ENCODE results near the gene CDH15. TPM values are rescaled to one million over a fixed set of nuclear protein-coding genes. Genes with fewer than 3 reads are reported as not detected.

The CDH15 gene
- polyA plus RNA-seq, 1 experiment = 0.07 TPM

DNA sequence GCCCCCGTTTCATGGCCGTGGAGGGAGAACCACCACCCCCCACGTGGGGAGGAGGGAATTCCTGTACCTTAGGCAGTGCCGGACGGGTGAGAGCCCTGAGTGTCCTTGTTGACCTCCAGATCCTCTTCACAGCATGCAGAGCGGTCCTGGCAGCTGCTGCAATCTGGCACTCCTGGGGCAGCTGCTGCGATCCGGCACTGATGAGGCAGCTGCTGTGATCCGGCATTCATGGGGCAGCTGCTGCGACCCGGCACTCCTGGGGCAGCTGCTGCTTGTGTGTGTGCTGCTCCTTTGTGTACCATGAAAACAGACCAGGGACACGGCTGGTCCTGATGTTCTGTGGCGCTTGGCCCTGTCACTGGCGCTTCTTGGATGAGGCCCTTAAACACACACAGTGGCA is 58.7 kb downstream of the CDH15 start:
- H3K27me3 ChIP-seq (ENCODE audit: control insufficient read depth, insufficient read depth, low read length) = no peaks in the 10 kb centered on the region
- POLR2A ChIA-PET = no interaction called here

GRCh38 chr16:89232107-89232506 is 60.6 kb downstream of the CDH15 start:
- H3K36me3 ChIP-seq (ENCODE audit: control insufficient read depth, insufficient read depth, low read length) = peaks cover 27% of the 10 kb centered on the region
- DNase-seq (ENCODE audit: low read depth) = no peak
- no peaks in the 10 kb centered on the region for H3K27me3 ChIP-seq (ENCODE audit: control insufficient read depth, insufficient read depth, low read length)
- ChIA-PET POLR2A (no interaction called here), CTCF (no interaction called here)
- no peak for TF ChIP-seq CTCF (IDR thresholded peaks at IDR 0.05; ENCODE audit: insufficient read depth, low read depth, low read length)
- no peak overlapping the region for H3K4me3 ChIP-seq (ENCODE audit: low read depth, low read length)

More for the DNA sequence above, 58.7 kb downstream of the CDH15 start:
- no peak for TF ChIP-seq CTCF (IDR thresholded peaks at IDR 0.05; ENCODE audit: insufficient read depth, low read depth, low read length)
- CTCF ChIA-PET = interaction anchor here (0.7 to 1.1 kb wide), 2 partner anchors 9 to 10 kb away, joined by 3 read pairs; no protein-coding TSS in a partner anchor
- no peak overlapping the region for H3K4me3 ChIP-seq (ENCODE audit: low read depth, low read length)
- DNase-seq (ENCODE audit: low read depth) = no peak
- peaks cover 37% of the 10 kb centered on the region for H3K36me3 ChIP-seq (ENCODE audit: control insufficient read depth, insufficient read depth, low read length)

DNA sequence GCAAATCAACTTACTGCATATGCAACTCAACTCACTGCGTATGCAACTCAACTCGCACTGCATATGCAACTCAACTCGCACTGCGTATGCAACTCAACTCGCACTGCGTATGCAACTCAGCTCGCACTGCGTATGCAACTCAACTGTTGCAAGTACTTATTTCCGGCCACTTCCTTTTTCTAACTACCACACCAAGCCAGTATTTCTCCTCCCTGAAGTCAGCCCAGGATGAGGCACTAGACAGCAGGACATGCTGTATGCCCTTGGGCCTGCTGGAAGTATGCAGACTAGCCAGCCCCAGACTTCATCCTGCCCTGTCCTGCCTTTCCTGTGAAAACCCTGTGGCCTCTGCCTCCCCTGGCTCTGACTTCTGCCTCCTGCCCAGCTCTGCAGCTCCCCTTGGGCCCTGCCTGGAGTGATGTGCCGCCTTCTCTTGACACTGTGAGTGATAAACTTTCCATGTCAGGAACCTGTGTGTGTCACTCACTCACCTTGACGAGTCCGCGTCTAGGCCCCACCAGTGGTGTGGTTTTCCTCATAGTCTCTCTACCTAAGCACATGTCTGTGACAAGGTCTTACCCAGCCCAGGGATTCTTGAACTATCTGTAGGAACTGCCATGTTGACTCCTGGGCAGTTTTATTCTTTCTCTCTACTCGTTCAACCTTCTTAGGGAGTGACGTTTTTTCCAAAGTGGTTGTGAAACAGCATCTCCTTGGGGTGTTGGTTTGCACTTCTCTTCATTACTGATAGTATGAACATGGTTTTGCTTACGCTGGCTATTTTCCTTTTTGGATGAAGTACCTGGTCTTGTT is 62.3 kb downstream of the CDH15 start:
- no peak overlapping the region for H3K4me3 ChIP-seq (ENCODE audit: low read depth, low read length)
- H3K27me3 ChIP-seq (ENCODE audit: control insufficient read depth, insufficient read depth, low read length) = no peaks in the 10 kb centered on the region
- H3K36me3 ChIP-seq (ENCODE audit: control insufficient read depth, insufficient read depth, low read length) = peaks cover 17% of the 10 kb centered on the region
- DNase-seq (ENCODE audit: low read depth) = no peak
- no peak for TF ChIP-seq CTCF (IDR thresholded peaks at IDR 0.05; ENCODE audit: insufficient read depth, low read depth, low read length)
- CTCF ChIA-PET = no interaction called here
- POLR2A ChIA-PET = no interaction called here

GRCh38 chr16:89237733-89238132 is 66.2 kb downstream of the CDH15 start:
- ChIA-PET POLR2A (no interaction called here), CTCF (interaction anchor here (0.7 to 0.9 kb wide), 3 partner anchors 22 to 635 kb away, joined by 3 to 4 read pairs (median 3); partner anchors contain the start of gene TCF25)
- TF ChIP-seq CTCF (IDR thresholded peaks at IDR 0.05; ENCODE audit: insufficient read depth, low read depth, low read length) = no peak
- DNase-seq (ENCODE audit: low read depth) = no peak
- Histone ChIP-seq H3K27me3 (ENCODE audit: control insufficient read depth, insufficient read depth, low read length) (no peaks in the 10 kb centered on the region), H3K4me3 (ENCODE audit: low read depth, low read length) (no peak overlapping the region), H3K36me3 (ENCODE audit: control insufficient read depth, insufficient read depth, low read length) (peaks cover 8% of the 10 kb centered on the region)

DNA sequence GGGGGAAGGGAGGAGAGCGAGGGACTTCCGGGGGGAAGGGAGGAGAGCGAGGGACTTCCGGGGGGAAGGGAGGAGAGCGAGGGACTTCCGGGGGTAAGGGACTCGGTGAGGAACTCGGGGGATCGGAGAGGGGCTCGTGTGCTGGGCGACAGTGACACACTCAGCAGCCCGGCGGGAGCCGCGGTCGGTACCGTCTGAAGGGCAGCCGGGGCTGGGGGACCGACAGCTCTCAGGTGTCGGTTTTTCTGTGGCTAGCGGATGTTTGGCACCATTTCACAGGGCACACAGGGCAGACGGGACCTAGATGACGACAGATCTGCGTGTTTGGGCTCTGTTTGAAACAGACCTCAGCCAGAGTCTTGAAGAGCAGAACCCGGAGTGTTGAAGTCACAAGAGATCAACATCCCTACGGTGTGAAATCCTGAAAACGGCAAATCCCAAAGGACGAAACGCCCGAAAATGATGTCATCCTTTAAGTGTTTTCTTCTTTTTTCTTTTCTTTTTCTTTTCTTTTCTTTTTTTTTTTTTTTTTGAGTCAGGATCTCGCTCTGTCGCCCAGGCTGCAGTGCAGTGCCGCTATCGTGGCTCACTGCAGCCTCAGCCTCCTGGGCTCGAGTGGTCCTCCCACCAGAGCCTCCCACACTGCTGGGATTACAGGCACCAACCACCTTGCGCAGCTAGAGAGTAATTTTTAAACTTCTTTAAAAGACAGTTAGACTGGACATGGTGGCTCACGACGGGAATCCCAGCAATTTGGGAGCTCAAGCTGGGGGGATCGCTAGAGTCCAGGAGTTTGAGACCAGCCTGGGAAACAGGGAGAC is 69.8 kb downstream of the CDH15 start:
- no peaks in the 10 kb centered on the region for H3K27me3 ChIP-seq (ENCODE audit: control insufficient read depth, insufficient read depth, low read length)
- peak overlapping the region; percentile 93 for H3K4me3 ChIP-seq (ENCODE audit: low read depth, low read length)
- CTCF ChIA-PET = interaction anchor here (1.0 to 2.0 kb wide), 6 partner anchors 15 to 496 kb away, joined by 3 to 6 read pairs (median 3); partner anchors contain the start of gene SPG7
- DNase-seq (ENCODE audit: low read depth) = peak; percentile 43
- TF ChIP-seq CTCF (IDR thresholded peaks at IDR 0.05; ENCODE audit: insufficient read depth, low read depth, low read length) = no peak
- POLR2A ChIA-PET = interaction anchor here (0.6 kb wide), 1 partner anchor 25 kb away, joined by 4 read pairs; no protein-coding TSS in a partner anchor
- H3K36me3 ChIP-seq (ENCODE audit: control insufficient read depth, insufficient read depth, low read length) = no peaks in the 10 kb centered on the region
